AG04449 (cell line): ENCODE measurements around the gene EGR2.
"Not testable (repeated sequence)": the region's sequence is repeated elsewhere in the genome, so short reads cannot be mapped to it uniquely, and the experiment has no call there.

Experiments
- CTCF ChIA-PET: fragments of 350-600 bp; formaldehyde crosslinking; extraction: SDS; loops from one replicate; lab custom pipeline; 2021; ENCODE audit warnings: antibody characterized with exemption; lab: Yijun Ruan, JAX
- POLR2A ChIA-PET: fragments of 400-600, 350-600 bp; formaldehyde crosslinking; extraction: SDS; loops from one replicate; lab custom pipeline; 2020; ENCODE audit warnings: antibody characterized with exemption, inconsistent platforms; lab: Yijun Ruan, JAX
- DNase-seq: peaks from one replicate; pipeline ENCODE4 v3.0.0-alpha.2; 2010; ENCODE audit warnings: low read depth, low spot score
- H3K4me3 ChIP-seq: 2 replicates; pipeline ENCODE4 v1.5.1; 2011; ENCODE audit warnings: low read depth, mild to moderate bottlenecking, control low read depth, low read length
- TF ChIP-seq, protein P1 (sequence below): IDR thresholded peaks from one replicate; pipeline ENCODE4 v1.5.1; 2011; ENCODE audit warnings: mild to moderate bottlenecking, moderate library complexity, low read length, control low read depth, inconsistent platforms; ENCODE audit not compliant: insufficient read depth; ENCODE audit errors: missing control alignments

The EGR2 gene

DNA sequence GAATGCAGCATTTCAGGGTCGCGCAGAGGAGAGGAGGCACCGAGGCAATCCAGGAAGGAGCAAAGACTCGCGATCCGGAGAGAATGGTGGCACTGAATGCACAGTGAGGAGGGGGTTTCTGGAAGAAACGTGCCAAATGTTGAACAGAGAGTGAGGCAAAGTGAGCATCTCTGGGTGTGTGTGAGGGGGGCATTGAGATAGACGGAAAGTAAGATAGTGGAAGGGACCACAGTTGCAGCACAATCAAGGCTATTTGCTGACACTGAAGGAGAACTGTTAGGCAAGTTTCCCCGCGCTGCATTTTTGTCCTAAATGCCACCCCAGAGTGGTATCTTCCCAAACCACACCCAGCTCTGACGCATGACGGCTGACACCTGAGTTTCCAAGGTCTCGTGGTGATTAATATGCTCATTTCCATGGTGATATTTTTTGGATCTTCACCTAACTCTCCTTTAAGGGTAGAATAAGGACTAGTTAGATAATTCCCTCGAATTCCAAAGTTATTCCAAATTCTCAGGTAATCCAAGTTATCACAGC is 26.1 kb downstream of the EGR2 start:
- TF ChIP-seq, protein P1, sequence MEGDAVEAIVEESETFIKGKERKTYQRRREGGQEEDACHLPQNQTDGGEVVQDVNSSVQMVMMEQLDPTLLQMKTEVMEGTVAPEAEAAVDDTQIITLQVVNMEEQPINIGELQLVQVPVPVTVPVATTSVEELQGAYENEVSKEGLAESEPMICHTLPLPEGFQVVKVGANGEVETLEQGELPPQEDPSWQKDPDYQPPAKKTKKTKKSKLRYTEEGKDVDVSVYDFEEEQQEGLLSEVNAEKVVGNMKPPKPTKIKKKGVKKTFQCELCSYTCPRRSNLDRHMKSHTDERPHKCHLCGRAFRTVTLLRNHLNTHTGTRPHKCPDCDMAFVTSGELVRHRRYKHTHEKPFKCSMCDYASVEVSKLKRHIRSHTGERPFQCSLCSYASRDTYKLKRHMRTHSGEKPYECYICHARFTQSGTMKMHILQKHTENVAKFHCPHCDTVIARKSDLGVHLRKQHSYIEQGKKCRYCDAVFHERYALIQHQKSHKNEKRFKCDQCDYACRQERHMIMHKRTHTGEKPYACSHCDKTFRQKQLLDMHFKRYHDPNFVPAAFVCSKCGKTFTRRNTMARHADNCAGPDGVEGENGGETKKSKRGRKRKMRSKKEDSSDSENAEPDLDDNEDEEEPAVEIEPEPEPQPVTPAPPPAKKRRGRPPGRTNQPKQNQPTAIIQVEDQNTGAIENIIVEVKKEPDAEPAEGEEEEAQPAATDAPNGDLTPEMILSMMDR: no peak
- ChIA-PET CTCF (interaction anchor here (1.1 to 1.2 kb wide), 2 partner anchors 9 to 27 kb away, joined by 3 read pairs; no protein-coding TSS in a partner anchor), POLR2A (no interaction called here)
- DNase-seq: no peak
- H3K4me3 ChIP-seq: no peak overlapping the region

DNA sequence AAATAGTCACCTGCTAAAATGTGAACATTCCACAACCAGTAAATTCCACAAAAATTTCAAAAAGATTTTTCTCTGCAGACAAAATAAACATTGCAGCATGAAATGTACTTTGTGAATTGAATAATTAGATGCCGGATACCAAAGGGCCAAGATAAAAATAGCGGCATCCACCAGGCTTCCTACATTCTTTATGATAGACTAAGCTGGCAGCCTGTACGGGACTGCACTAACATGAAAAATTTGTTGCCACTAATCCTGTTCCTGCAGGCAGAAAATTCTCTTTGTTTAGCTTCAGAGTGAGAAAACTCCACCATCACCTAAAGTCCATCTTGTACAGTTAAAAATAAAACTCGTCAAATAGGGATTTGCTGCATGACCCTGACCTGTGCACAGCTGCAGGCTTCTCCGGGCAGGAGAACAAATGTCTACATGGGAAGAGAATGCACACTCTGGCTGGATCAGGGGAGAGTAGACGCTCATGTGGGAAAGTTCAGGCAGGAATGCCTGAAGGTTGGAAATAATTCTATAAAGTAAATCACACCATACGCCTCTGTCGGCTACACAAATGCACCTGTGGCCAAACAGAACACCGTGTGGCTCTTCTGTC is 27.2 kb downstream of the EGR2 start:
- CTCF ChIA-PET: interaction anchor here (1.1 kb wide), 1 partner anchor 11 kb away, joined by 3 read pairs; no protein-coding TSS in a partner anchor
- no peak for DNase-seq
- H3K4me3 ChIP-seq: no peak overlapping the region
- TF ChIP-seq, protein P1: no peak
- POLR2A ChIA-PET: interaction anchor here (0.7 kb wide), 1 partner anchor 15 kb away, joined by 4 read pairs; the partner anchor contains the start of gene ADO

DNA sequence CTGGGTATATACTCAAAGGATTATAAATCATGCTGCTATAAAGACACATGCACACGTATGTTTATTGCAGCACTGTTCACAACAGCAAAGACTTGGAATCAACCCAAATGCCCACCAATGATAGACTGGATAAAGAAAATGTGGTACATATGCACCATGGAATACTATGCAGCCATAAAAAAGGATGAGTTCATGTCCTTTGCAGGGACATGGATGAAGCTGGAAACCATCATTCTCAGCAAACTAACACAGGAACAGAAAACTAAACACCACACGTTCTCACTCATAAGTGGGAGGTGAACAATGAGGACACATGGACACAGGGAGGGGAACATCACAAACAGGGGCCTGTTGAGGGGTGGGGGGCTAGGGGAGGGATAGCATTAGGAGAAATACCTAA is 27.9 kb downstream of the EGR2 start:
- DNase-seq, POLR2A ChIA-PET, CTCF ChIA-PET, H3K4me3 ChIP-seq: not testable (repeated sequence)

DNA sequence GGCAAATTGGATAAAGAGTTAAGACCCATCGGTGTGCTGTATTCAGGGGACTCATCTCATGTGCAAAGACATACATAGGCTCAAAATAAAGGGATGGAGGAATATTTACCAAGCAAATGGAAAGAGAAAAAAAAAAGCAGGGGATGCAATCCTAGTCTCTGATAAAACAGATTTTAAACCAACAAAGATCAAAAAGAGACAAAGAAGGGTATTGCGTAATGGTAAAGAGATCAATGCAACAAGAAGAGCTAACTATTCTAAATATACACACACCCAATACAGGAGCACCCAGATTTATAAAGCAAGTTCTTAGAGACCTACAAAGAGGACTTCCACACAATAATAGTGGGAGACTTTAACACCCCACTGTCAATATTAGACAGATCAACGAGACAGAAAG is 31.6 kb downstream of the EGR2 start:
- POLR2A ChIA-PET, H3K4me3 ChIP-seq, DNase-seq: not testable (repeated sequence)
- CTCF ChIA-PET: interaction anchor here (0.6 kb wide), 1 partner anchor 33 kb away, joined by 3 read pairs; no protein-coding TSS in a partner anchor

DNA sequence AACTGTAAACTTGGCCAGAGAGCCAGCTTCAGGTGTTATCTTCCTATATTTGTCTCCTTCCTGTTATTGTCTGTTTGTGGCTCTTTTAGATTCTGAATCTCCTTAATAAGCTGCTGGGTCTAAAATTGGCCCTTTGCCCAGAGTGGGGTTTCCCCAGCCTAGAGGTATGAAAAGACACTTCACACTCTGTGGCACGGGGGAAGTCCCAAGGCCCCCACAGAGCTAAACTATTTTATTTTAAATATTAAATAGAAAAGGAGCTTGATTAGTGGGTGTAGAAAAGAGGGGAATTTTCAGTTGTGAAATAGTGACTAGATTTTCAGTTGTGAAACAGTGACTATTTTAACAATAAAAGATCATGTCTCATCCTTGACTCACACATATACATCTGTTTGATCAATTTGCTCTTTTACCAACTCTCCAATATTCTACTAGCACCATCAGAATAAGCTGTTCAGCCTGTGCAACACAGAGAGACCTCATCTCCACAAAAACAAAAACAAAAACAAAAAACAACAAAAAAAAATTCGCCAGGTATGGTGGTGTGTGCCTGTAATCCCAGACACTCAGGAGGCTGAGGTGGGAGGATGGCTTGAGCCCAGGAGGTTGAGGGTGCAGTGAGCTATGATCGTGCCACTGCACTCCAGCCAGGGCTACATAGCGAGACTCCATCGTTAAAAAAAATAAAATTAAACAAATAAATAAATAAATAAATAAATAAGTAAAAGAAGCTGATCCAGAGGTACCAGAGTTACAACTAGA is 36.5 kb downstream of the EGR2 start:
- POLR2A ChIA-PET: no interaction called here

DNA sequence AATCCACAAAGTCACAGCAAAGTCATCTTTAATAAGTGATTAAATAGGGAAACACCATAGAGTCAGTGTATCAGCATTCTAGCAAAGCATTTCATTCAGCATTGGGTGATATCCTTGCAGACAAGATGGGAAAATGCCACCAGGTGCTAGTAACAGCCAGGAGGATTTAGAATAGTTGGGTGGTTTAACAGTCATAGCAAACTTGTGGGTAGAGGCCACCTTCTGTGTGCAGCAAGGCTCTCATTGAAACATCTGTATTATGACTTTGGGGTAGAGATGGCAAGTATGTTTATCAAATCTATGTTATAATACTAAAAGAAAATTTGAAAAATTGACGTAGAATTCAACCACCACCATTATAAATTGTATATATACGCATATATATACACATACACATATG is 38.0 kb downstream of the EGR2 start:
- CTCF ChIA-PET: no interaction called here
- H3K4me3 ChIP-seq: no peak overlapping the region
- POLR2A ChIA-PET: no interaction called here
- DNase-seq: no peak
- TF ChIP-seq, protein P1: no peak

More for the DNA sequence above, 36.5 kb downstream of the EGR2 start:
- TF ChIP-seq, protein P1: no peak
- no peak overlapping the region for H3K4me3 ChIP-seq
- no peak for DNase-seq
- CTCF ChIA-PET: no interaction called here
